Measurements from ENCODE around the gene R3HDM2.
"Not testable (repeated sequence)": the region's sequence is repeated elsewhere in the genome, so short reads cannot be mapped to it uniquely, and the experiment has no call there.

R3HDM2 gene

GRCh38 chr12:57320639-57321038 is 110.2 kb downstream of the R3HDM2 start:
- no peak for DNase-seq

- no peak for DNase-seq
These were observed 111.0 kb downstream of the R3HDM2 start for GRCh38 chr12:57319678-57320469.

- no peak for DNase-seq
These were observed 115.2 kb downstream of the R3HDM2 start for GRCh38 chr12:57315681-57316080.

GRCh38 chr12:57312287-57312686 is 118.6 kb downstream of the R3HDM2 start:
- not testable (repeated sequence) for DNase-seq

- DNase-seq = no peak
These were observed 121.4 kb downstream of the R3HDM2 start for GRCh38 chr12:57309420-57309819.

GRCh38 chr12:57300961-57301584 is 129.8 kb downstream of the R3HDM2 start:
- DNase-seq = no peak

- no peak for DNase-seq
These were observed 131.3 kb downstream of the R3HDM2 start for GRCh38 chr12:57299514-57300016.

GRCh38 chr12:57296291-57296690 is 134.6 kb downstream of the R3HDM2 start:
- no peak for DNase-seq

- not testable (repeated sequence) for DNase-seq
These were observed 148.8 kb downstream of the R3HDM2 start for GRCh38 chr12:57282073-57282472.

- peak; percentile 76 for DNase-seq
These were observed 150.4 kb downstream of the R3HDM2 start for GRCh38 chr12:57280211-57281062.

GRCh38 chr12:57278465-57279381 is 152.1 kb downstream of the R3HDM2 start:
- no peak for DNase-seq

- peak; percentile 31 for DNase-seq
These were observed 153.8 kb downstream of the R3HDM2 start for GRCh38 chr12:57276935-57277563.

- DNase-seq = not testable (repeated sequence)
These were observed 154.6 kb downstream of the R3HDM2 start for GRCh38 chr12:57276233-57276632.

GRCh38 chr12:57273516-57273915 is 157.3 kb downstream of the R3HDM2 start:
- DNase-seq = no peak

GRCh38 chr12:57272337-57273151 is 158.3 kb downstream of the R3HDM2 start:
- DNase-seq = no peak

GRCh38 chr12:57270966-57271470 is 159.8 kb downstream of the R3HDM2 start:
- DNase-seq = no peak

- DNase-seq = no peak
These were observed 162.6 kb downstream of the R3HDM2 start for GRCh38 chr12:57268264-57268663.

- no peak for DNase-seq
These were observed 164.2 kb downstream of the R3HDM2 start for GRCh38 chr12:57266681-57267080.

GRCh38 chr12:57263096-57263495 is 167.7 kb downstream of the R3HDM2 start:
- no peak for DNase-seq

GRCh38 chr12:57262126-57262822 is 168.6 kb downstream of the R3HDM2 start:
- no peak for DNase-seq

Data from activated naive CD4-positive, alpha-beta T cell treated with anti-CD3 and anti-CD28 coated beads, Interleukin-2, amount 50 U/mL, for 16 hours (primary cell).